NCI-H2227 treated with DMSO at 0.1 percent for 48 hours (cell line): ENCODE measurements around the gene MACROH2A2.
"Not testable (repeated sequence)": the region's sequence is repeated elsewhere in the genome, so short reads cannot be mapped to it uniquely, and the experiment has no call there.

Experiments used
- DNase-seq: peaks from one replicate; lab custom pipeline; 2025; lab: John Stamatoyannopoulos, UW

Gene MACROH2A2

GRCh38 chr10:70101068-70101562 lies 48.5 kb downstream of the MACROH2A2 start:
- not testable (repeated sequence) for DNase-seq

GRCh38 chr10:70101668-70102067 lies 49.0 kb downstream of the MACROH2A2 start:
- no peak for DNase-seq

- no peak for DNase-seq
Observed at GRCh38 chr10:70106958-70107791, 54.5 kb downstream of the MACROH2A2 start.

- no peak for DNase-seq
Observed at GRCh38 chr10:70109064-70109729, 56.6 kb downstream of the MACROH2A2 start.

- no peak for DNase-seq
Observed at GRCh38 chr10:70111496-70111895, 58.9 kb downstream of the MACROH2A2 start.

- no peak for DNase-seq
Observed at GRCh38 chr10:70112071-70112470, 59.4 kb downstream of the MACROH2A2 start.

GRCh38 chr10:70114902-70115301 lies 62.3 kb downstream of the MACROH2A2 start:
- no peak for DNase-seq

GRCh38 chr10:70115948-70116682 lies 63.5 kb downstream of the MACROH2A2 start:
- no peak for DNase-seq

GRCh38 chr10:70117646-70118045 lies 65.0 kb downstream of the MACROH2A2 start:
- no peak for DNase-seq

GRCh38 chr10:70118196-70118595 lies 65.5 kb downstream of the MACROH2A2 start:
- DNase-seq, result no peak

GRCh38 chr10:70119197-70119596 lies 66.6 kb downstream of the MACROH2A2 start:
- DNase-seq, result no peak

GRCh38 chr10:70119623-70120022 lies 67.0 kb downstream of the MACROH2A2 start:
- DNase-seq, result peak; percentile 15

GRCh38 chr10:70120417-70120816 lies 67.8 kb downstream of the MACROH2A2 start:
- no peak for DNase-seq

GRCh38 chr10:70121281-70121949 lies 68.8 kb downstream of the MACROH2A2 start:
- DNase-seq, result no peak

GRCh38 chr10:70122742-70123141 lies 70.1 kb downstream of the MACROH2A2 start:
- DNase-seq, result no peak

- not testable (repeated sequence) for DNase-seq
Observed at GRCh38 chr10:70123166-70123565, 70.5 kb downstream of the MACROH2A2 start.

GRCh38 chr10:70123817-70124216 lies 71.2 kb downstream of the MACROH2A2 start:
- DNase-seq, result no peak

- DNase-seq, result no peak
Observed at GRCh38 chr10:70124415-70124814, 71.8 kb downstream of the MACROH2A2 start.

- DNase-seq, result no peak
Observed at GRCh38 chr10:70124918-70125317, 72.3 kb downstream of the MACROH2A2 start.

GRCh38 chr10:70125918-70126552 lies 73.4 kb downstream of the MACROH2A2 start:
- DNase-seq, result no peak

GRCh38 chr10:70126700-70127395 lies 74.2 kb downstream of the MACROH2A2 start:
- DNase-seq, result no peak
